Lung (tissue), 12 donors: ENCODE results near the gene UNC5B. TPM values are rescaled to one million over a fixed set of nuclear protein-coding genes. Genes with fewer than 3 reads are reported as not detected.
A peak's percentile ranks its signal among the peaks of the same experiment; 100 is the strongest.

Experiments used
- ATAC-seq: fragments of 200-7000 bp; cut with Tn5 transposase; one replicate; pipeline ENCODE4 v1.9.1; 2020; ENCODE audit warnings: moderate number of reproducible peaks; ENCODE audit not compliant: insufficient read depth, low FRiP score
- DNase-seq, 3 donors: peaks; one replicate each; pipeline ENCODE4 v3.0.0-alpha.2; 2013 to 2017
- H3K27ac ChIP-seq, 2 donors: one replicate each; pipeline ENCODE4 v1.5.1; 2013; ENCODE audit warnings: mild to moderate bottlenecking in 2 of 2, moderate library complexity in 2 of 2, control low read depth in 1 of 2, inconsistent platforms in 1 of 2, low read depth in 1 of 2, low read length in 1 of 2
- H3K27me3 ChIP-seq, 3 donors: one replicate each; pipeline ENCODE4 v1.5.1; 2013; ENCODE audit warnings: low read length in 2 of 3; ENCODE audit not compliant: control insufficient read depth in 3 of 3, insufficient read depth in 3 of 3
- H3K36me3 ChIP-seq, 4 donors: one replicate each; pipeline ENCODE4 v1.5.1; 2013; ENCODE audit warnings: low read length in 4 of 4, mild to moderate bottlenecking in 1 of 4, moderate library complexity in 1 of 4; ENCODE audit not compliant: control insufficient read depth in 4 of 4, insufficient read depth in 4 of 4
- H3K4me1 ChIP-seq, 5 donors: one replicate each; pipeline ENCODE4 v1.5.1; 2013; ENCODE audit warnings: low read length in 5 of 5, mild to moderate bottlenecking in 2 of 5, moderate library complexity in 1 of 5; ENCODE audit not compliant: control insufficient read depth in 5 of 5, insufficient read depth in 5 of 5
- H3K4me3 ChIP-seq: one replicate; pipeline ENCODE4 v1.5.1; 2013; ENCODE audit warnings: mild to moderate bottlenecking, control low read depth, moderate library complexity
- H3K9ac ChIP-seq, 2 donors: one replicate each; pipeline ENCODE4 v1.5.1; 2013; ENCODE audit warnings: low read length in 2 of 2, control low read depth in 1 of 2; ENCODE audit not compliant: insufficient read depth in 1 of 2
- H3K9me3 ChIP-seq, 4 donors: one replicate each; pipeline ENCODE4 v1.5.1; 2013; ENCODE audit warnings: low read length in 3 of 4, mild to moderate bottlenecking in 1 of 4, moderate library complexity in 1 of 4; ENCODE audit not compliant: control insufficient read depth in 4 of 4, insufficient read depth in 3 of 4
- WGBS, 2 donors: extraction: QIAGEN DNeasy Blood & Tissue Kit; methylation state at CpG; one replicate each; pipeline ENCODE4 v1.1.7; 2013; 5-methylcytosine and 5-hydroxymethylcytosine counted together
- polyA plus RNA-seq, 2 donors: library from polyadenylated mRNA; stranded (reverse); fragments of 200-250 nt; gene quantifications; one replicate each; pipeline ENCODE4 v1.2.1, GENCODE V29; 2013
- total RNA-seq, 2 donors: library from RNA; depleted of rRNA in 1 of 2; stranded (reverse); fragments of >200 nt in 1 of 2; gene quantifications; one replicate each; pipeline ENCODE4 v1.2.1, GENCODE V29; 2014 to 2021
- TF ChIP-seq, protein P1 (sequence below): IDR thresholded peaks from 2 replicates; pipeline ENCODE4 v1.5.1; 2012; ENCODE audit warnings: mild to moderate bottlenecking; ENCODE audit errors: control extremely low read depth, extremely low read depth
- donor health status: control.
- donor health status: control.
- donor health status: Bipolar disorder and iron deficiency.
- donor health status: healthy.
- donor health status: DM: yes; HTN: yes; CAD: no.

The UNC5B gene
- total and polyA plus RNA-seq, 4 donors = 4.4 to 23.8 (median 8.3) TPM

DNA sequence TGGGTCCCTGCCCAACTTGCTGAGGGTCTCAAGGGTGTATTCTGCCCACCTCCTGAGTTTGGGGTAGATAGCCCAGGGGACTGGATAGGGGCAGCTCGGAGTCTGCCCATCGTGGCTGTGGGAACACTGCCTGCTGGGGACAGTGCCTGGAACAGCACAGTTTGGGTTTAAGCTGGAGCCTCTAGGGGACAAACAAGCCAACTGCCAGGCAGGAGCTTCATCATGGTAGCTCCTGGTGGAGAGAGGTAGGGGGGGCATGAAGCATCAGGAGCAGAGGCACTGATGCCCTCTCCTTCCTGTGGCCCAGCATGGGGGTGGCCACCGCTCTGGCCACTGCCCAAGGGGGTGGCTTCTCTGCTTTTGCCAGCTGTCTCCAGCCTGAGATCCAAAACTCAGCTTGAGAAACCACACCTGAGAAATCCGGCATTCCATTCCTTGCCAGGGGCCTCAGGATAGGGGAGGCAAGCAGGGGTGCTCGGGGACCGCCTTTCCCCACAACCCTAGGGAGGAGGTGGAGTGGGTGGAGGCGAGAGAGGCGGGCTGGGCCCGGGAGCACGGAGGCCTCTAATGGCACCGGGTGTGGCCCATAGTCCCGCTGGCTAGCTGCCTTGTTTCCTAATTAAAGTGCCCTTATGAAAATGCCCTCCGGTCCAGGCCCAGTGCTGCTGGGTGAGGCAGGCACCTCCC, 47.6 kb downstream of the UNC5B start:
- Histone ChIP-seq H3K4me1 (peaks cover 9 to 49% (median 26%) of the 10 kb centered on the region in 5 donors), H3K4me3 (no peak overlapping the region), H3K27me3 (no peaks in the 10 kb centered on the region), H3K36me3 (peaks cover 0 to 1% (median 0%) of the 10 kb centered on the region in 4 donors), H3K9me3 (no peaks in the 10 kb centered on the region), H3K27ac (peak overlapping the region in 1 of 2 donors; percentile 27), H3K9ac (no peak overlapping the region)
- 54 to 66% methylated on average over 12 to 13 of the region's 13 CpGs for WGBS, 2 donors
- TF ChIP-seq, protein P1, sequence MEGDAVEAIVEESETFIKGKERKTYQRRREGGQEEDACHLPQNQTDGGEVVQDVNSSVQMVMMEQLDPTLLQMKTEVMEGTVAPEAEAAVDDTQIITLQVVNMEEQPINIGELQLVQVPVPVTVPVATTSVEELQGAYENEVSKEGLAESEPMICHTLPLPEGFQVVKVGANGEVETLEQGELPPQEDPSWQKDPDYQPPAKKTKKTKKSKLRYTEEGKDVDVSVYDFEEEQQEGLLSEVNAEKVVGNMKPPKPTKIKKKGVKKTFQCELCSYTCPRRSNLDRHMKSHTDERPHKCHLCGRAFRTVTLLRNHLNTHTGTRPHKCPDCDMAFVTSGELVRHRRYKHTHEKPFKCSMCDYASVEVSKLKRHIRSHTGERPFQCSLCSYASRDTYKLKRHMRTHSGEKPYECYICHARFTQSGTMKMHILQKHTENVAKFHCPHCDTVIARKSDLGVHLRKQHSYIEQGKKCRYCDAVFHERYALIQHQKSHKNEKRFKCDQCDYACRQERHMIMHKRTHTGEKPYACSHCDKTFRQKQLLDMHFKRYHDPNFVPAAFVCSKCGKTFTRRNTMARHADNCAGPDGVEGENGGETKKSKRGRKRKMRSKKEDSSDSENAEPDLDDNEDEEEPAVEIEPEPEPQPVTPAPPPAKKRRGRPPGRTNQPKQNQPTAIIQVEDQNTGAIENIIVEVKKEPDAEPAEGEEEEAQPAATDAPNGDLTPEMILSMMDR = no peak
- DNase-seq = peak in 1 of 3 donors; percentile 34
- ATAC-seq = no peak

DNA sequence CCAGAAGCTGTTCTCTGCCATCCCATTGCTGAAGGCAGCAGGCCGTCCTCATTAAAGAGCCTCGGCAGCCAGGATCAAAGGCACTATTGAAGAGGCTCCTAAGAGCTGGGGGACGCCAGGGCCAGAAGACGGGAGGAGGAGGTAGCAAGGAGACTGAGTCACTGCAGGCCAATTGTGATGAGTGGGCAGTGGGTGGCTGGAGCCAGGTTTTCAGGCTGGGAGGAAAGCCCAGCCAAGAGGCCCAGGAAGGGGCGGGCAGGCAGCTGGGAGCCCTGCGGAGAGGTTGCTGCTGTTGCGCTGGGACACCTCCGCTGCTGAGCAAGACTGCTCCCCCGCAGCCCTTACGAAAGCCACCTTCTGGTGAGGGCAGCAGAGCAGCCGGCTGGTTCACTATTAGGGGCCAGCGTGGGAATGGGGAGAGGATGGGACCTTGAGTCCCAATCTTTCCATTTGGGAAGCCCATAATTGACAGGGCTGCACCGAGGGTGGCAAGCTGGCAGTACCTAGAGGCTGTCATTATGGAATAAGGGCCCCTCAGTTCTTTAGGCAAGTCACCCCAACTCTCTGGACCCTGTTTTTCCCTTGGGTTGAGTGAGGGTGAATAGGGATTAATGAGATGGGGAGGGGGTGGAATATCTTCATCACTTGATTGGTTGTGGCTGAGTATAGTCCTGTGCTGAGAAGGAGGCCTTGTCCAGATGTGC, 48.4 kb downstream of the UNC5B start:
- H3K36me3 ChIP-seq = peaks cover 0 to 1% (median 0%) of the 10 kb centered on the region in 4 donors
- no peak overlapping the region for H3K9ac ChIP-seq
- no peaks in the 10 kb centered on the region for H3K27me3 ChIP-seq
- peak overlapping the region in 1 of 2 donors; percentile 27 for H3K27ac ChIP-seq
- H3K4me1 ChIP-seq = peaks cover 5 to 49% (median 24%) of the 10 kb centered on the region in 5 donors
- H3K9me3 ChIP-seq = no peaks in the 10 kb centered on the region
- DNase-seq (peak; percentile 77 to 85 (median 83)), ATAC-seq (peak; percentile 38)
- TF ChIP-seq, protein P1 = no peak
- H3K4me3 ChIP-seq = no peak overlapping the region
- WGBS, 2 donors = 62 to 70% methylated on average over 12 to 13 of the region's 13 CpGs

DNA sequence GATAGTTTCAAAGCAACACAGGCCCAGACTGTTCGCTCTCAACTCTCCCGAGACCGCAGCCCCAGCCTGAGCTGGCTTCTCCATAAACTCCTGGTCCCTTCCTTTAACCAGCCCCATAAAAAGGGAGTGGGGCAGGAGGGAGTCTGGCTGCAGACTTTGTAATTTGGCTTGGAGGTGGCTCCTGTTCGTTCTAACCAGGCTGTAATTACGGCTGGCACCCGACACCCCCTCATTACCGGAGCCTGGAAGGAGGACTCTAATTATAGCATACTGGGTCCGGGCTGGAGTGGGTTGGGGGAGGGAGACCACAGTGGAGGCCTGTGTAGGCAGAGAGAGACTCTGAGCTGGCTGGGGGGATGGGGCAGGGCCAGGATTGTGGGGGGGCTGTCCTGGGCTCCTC, 49.7 kb downstream of the UNC5B start:
- no peak overlapping the region for H3K4me3 ChIP-seq
- no peak overlapping the region for H3K27ac ChIP-seq
- no peak overlapping the region for H3K9ac ChIP-seq
- no peaks in the 10 kb centered on the region for H3K27me3 ChIP-seq
- H3K36me3 ChIP-seq = peaks cover 0 to 1% (median 0%) of the 10 kb centered on the region in 4 donors
- ATAC-seq = no peak
- 93 to 95% methylated on average over 8 of the region's 8 CpGs for WGBS, 2 donors
- peaks cover 5 to 50% (median 30%) of the 10 kb centered on the region in 5 donors for H3K4me1 ChIP-seq
- no peak for DNase-seq
- no peaks in the 10 kb centered on the region for H3K9me3 ChIP-seq
- TF ChIP-seq, protein P1 = no peak
